GM21737 (cell line): ENCODE results near the gene FFAR2.
A peak's percentile ranks its signal among the peaks of the same experiment; 100 is the strongest.
"Not testable (repeated sequence)": the region's sequence is repeated elsewhere in the genome, so short reads cannot be mapped to it uniquely, and the experiment has no call there.

Experiments
- ATAC-seq: cut with Tn5 transposase; IDR thresholded peaks from one replicate; pipeline ENCODE4 v1.9.1; 2021; ENCODE audit warnings: mild to moderate bottlenecking, moderate library complexity; ENCODE audit not compliant: unreplicated experiment

Gene FFAR2

DNA sequence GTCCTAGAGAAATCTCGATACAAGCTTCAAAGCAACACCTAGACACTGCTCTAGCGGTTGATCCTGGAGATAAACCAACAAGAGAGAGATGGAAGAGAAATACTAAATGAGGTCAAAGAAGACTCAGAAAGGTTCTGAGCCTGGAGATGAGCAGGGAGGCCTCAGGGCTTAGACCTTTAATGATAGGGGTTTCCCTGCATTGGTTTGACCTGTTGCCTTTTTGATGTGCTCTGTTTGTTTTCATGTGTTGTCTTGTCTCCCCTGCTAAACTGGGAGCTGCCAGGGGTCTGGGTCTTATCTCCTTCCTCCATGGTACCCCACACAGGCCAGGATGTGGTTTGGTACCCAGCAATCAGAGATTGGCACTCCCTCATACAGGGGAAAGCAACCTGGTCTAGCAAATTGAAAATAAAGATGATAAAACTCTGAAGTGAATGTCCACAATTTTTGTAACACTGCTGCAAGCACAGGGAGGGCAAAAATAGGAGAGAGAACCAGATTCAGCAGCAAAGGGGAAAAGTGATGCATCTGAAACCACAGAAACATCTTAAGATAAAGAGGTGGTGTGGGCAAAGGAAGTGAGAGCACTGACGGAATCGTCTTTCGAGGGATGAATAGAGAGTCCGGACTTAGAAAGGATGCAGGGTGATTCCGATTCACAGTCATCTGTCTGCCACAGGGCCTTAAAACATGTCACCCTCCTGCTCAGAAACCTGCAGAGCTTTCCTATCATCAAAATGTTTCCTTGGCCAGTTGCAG is 3.5 kb downstream of the FFAR2 start:
- no peak for ATAC-seq

DNA sequence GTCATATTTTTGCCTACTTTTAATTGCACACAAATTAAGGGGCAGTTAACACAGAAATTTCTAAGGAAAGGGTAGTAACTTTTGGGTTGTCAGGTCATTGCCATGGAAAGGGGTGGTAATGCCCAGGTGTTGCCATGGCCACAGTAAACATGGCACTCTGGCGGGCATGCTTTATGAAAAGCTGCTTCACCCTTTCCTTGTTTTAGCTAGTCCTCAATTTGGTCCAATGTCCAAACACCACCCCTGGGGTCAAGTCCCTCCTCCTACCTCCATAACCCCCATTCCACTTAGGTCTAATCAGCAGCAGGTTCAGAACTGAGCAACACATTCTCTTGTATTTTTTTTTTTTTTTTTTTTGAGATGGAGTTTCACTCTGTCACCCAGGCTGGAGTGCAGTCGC is 6.6 kb downstream of the FFAR2 start:
- ATAC-seq = no peak

DNA sequence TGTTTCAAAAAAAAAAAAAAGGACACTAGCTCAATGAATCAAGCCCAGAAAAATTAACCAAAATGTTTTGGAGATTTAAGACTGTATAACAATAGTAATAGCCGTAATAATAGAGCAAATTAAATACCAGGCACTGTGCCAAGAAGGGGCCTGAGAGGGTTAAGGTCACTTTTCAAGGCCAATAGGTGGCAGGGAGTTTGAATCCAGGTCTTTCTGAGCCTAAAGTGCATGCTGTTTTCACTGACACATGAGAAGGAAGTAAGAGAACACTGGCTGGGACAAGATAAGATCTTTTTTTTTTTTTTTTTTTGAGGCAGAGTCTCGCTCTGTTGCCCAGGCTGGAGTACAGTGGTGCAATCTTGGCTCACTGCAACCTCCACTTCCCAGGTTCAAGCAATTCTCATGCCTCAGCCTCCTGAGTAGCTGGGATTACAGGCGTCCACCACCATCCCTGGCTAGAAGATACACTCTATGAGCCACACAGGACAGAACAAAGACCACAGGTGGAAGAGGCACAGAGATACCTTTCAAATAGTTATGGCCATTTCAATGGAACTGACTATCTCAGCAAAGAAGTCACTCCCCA is 7.7 kb downstream of the FFAR2 start:
- no peak for ATAC-seq

GRCh38 chr19:35457173-35457572 is 9.1 kb downstream of the FFAR2 start:
- ATAC-seq = no peak

GRCh38 chr19:35458192-35458591 is 10.1 kb downstream of the FFAR2 start:
- no peak for ATAC-seq

DNA sequence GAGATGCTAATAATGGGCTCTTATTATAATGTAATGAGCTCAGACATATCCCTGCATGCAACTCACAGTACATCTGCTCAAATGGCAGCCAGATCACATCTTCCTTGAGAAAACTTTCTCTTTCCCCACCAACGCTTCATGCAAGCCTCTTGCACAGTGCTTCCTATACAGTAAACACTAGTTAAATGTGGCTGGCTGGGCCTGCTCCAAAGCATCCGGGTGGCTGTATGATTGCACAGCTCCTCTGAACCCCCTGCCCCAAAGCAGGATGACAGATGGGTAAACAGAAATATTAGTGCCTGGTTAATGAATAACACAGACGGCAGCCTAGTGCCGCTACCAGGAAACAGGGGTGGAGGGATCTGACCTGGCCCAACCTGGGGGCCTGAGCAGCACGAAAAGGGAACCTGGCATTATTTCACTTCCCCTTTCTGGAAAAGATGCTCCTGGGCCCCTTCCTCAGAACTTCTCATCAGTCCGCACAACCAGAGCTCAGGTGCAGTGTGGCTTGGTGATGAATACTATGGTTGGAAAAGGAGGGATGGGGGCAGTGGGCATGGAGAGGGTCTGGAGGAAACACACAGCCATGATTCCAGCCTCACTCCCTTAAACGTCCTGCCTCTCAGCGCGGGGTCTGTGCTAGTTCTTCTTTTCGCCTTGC is 10.8 kb downstream of the FFAR2 start:
- ATAC-seq = peak; percentile 39

- no peak for ATAC-seq
Measured at GRCh38 chr19:35459414-35460082, 11.5 kb downstream of the FFAR2 start.

DNA sequence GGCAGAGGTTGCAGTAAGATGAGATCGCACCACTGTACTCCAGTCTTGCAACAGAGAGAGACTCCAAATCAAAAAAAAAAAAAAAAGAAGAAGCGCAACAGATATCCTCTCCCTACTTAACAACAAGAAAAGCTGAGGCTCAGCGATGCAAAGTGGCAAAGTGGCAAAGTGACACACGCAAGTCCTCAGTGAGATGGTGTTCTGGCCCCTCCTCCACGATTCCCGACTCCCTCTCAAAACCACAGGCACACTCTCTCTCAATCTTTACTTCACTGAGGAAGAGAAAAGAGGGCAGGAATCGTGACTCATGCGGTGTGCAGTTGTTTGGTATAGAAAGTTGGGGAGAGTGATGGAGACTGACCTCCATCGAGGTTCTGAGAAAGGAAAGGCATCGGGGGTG is 12.6 kb downstream of the FFAR2 start:
- no peak for ATAC-seq

- ATAC-seq = no peak
Measured at GRCh38 chr19:35461060-35461459, 13.0 kb downstream of the FFAR2 start.

- not testable (repeated sequence) for ATAC-seq
Measured at GRCh38 chr19:35461788-35462187, 13.7 kb downstream of the FFAR2 start.

- peak; percentile 51 for ATAC-seq
Measured at GRCh38 chr19:35462476-35462953, 14.5 kb downstream of the FFAR2 start.

DNA sequence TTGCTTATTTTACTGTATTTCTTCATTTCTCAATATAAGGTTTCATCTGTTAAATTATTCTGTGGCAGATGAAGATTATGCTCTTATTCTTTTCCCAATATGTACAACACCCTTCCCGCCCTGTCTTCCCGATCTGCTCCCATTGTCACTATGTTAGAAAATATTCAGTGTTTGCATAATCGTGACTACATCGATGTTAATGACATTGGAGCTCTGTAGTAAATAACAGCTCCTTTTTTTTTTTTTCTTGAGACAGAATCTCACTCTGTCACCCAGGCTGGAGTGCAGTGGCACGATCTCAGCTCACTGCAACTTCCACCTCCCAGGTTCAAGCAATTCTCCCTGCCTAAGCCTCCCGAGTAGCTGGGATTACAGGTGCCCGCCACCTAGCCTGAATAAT is 14.9 kb downstream of the FFAR2 start:
- ATAC-seq = not testable (repeated sequence)

GRCh38 chr19:35466259-35466658 is 18.2 kb downstream of the FFAR2 start:
- ATAC-seq = no peak

DNA sequence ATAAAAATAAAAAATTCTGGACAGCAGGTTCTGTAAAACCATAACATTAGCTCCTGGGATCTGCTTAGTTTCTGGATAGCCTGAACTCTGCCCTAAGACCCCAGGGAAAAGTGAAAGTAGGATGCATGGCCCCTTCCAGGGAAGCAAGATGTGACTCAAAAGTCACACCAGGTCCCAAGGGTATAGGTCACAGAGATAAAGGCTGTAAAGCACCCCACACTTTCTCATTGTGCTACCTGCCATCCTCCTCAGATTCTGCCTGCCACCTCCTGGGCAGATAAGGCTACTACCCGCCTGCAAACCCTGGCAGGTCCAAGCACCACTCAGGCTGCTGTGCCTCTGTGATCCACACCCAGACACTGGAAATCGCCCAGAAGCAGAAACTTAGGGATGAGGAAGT is 20.6 kb downstream of the FFAR2 start:
- ATAC-seq = peak; percentile 79

DNA sequence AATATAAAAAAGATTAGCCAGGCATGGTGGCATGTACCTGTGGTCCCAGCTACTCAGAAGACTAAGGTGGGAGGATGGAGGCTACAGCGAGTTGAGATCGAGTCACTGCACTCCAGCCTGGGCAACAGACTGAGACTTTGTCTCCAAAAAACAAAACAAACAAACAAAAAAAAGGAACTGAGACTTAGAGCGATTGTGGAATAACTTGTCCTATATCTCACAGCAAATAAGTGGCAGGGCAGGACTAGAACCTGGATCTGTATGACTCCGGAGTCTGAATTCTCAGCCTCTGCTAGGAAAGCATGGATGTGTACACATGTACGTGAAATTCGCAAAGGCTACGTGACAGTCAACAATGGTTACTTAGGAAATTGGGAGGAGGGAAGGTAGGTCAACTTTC is 22.1 kb downstream of the FFAR2 start:
- no peak for ATAC-seq

- ATAC-seq = not testable (repeated sequence)
Measured at GRCh38 chr19:35471075-35471474, 23.0 kb downstream of the FFAR2 start.

- no peak for ATAC-seq
Measured at GRCh38 chr19:35471946-35472345, 23.9 kb downstream of the FFAR2 start.

GRCh38 chr19:35474104-35474503 is 26.0 kb downstream of the FFAR2 start:
- no peak for ATAC-seq

- not testable (repeated sequence) for ATAC-seq
Measured at GRCh38 chr19:35474594-35474993, 26.5 kb downstream of the FFAR2 start.

DNA sequence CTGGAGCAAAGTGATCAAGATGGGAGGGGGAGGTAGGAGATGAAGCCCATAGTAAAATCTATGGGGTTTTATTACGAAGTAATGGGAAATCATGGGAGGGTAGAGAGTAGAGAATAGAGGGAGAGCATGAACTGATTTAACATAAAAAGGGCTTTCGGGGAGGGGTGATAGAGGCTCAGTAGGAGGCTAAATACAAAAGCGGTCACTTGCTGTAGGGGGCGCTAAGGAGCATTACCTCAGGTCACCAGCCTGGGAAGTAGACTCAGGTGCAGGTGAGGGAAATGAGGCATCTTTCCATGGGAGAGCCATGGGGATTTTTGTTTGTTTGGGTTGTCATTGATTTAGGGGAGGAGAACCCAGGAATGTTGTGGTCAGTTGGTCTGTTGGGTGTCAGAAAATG is 28.1 kb downstream of the FFAR2 start:
- ATAC-seq = no peak
